GM19452 (cell line): Measurements from ENCODE around the gene CHN2.
"Not testable (repeated sequence)": the region's sequence is repeated elsewhere in the genome, so short reads cannot be mapped to it uniquely, and the experiment has no call there.

Experiments
- ATAC-seq: cut with Tn5 transposase; IDR thresholded peaks from one replicate; pipeline ENCODE4 v1.9.1; 2021; ENCODE audit not compliant: unreplicated experiment

CHN2 gene

GRCh38 chr7:29528526-29528925, 334.0 kb downstream of the CHN2 start:
- not testable (repeated sequence) for ATAC-seq
